Aorta (tissue), 5 donors: Measurements from ENCODE around the gene ABCA1. TPM values are rescaled to one million over a fixed set of nuclear protein-coding genes. Genes with fewer than 3 reads are reported as not detected.
A peak's percentile ranks its signal among the peaks of the same experiment; 100 is the strongest.
"Not testable (repeated sequence)": the region's sequence is repeated elsewhere in the genome, so short reads cannot be mapped to it uniquely, and the experiment has no call there.

Experiments used
- ATAC-seq: fragments of 200-7000 bp; cut with Tn5 transposase; one replicate; pipeline ENCODE4 v1.9.1; 2022; ENCODE audit warnings: moderate library complexity; ENCODE audit not compliant: low FRiP score
- DNase-seq, 2 donors: peaks; one replicate each; pipeline ENCODE4 v3.0.0-alpha.2; 2020
- H3K27ac ChIP-seq, 2 donors: one replicate each; pipeline ENCODE4 v1.5.1; 2013; ENCODE audit warnings: low read length in 2 of 2, mild to moderate bottlenecking in 2 of 2, moderate library complexity in 2 of 2, control low read depth in 1 of 2, inconsistent platforms in 1 of 2, low read depth in 1 of 2
- H3K27me3 ChIP-seq, 2 donors: one replicate each; pipeline ENCODE4 v1.6.1; 2013; ENCODE audit warnings: control low read depth in 1 of 2, low read length in 1 of 2, mild to moderate bottlenecking in 1 of 2, moderate library complexity in 1 of 2; ENCODE audit not compliant: insufficient read depth in 2 of 2, control insufficient read depth in 1 of 2
- H3K36me3 ChIP-seq, 2 donors: one replicate each; pipeline ENCODE4 v1.6.1; 2013; ENCODE audit warnings: control low read depth in 1 of 2, low read length in 1 of 2, mild to moderate bottlenecking in 1 of 2; ENCODE audit not compliant: insufficient read depth in 2 of 2, control insufficient read depth in 1 of 2
- H3K4me1 ChIP-seq, 2 donors: one replicate each; pipeline ENCODE4 v1.6.1; 2013; ENCODE audit warnings: low read length in 2 of 2, control low read depth in 1 of 2, mild to moderate bottlenecking in 1 of 2, moderate library complexity in 1 of 2; ENCODE audit not compliant: insufficient read depth in 2 of 2, control insufficient read depth in 1 of 2
- H3K4me3 ChIP-seq, 2 donors: one replicate each; pipeline ENCODE4 v1.5.1; 2013; ENCODE audit warnings: low read length in 2 of 2, control low read depth in 1 of 2, mild to moderate bottlenecking in 1 of 2
- H3K9me3 ChIP-seq: one replicate; pipeline ENCODE4 v1.6.1; 2013; ENCODE audit warnings: mild to moderate bottlenecking, low read length; ENCODE audit not compliant: control insufficient read depth
- WGBS, 2 donors: extraction: QIAGEN DNeasy Blood & Tissue Kit; methylation state at CpG; one replicate each; pipeline ENCODE4 v1.1.7; 2013; 5-methylcytosine and 5-hydroxymethylcytosine counted together
- intact Hi-C, 2 donors: fragments of 100-400 bp; cut with DNase I; formaldehyde crosslinking; loops; one replicate each; pipeline versions ENCODE4 v1.14.2 to v1.15.0; 2022
- polyA plus RNA-seq, 2 donors: library from polyadenylated mRNA; stranded (reverse); fragments of 200-250 nt; gene quantifications; one replicate each; pipeline ENCODE4 v1.2.3, GENCODE V29; 2013
- total RNA-seq, 2 donors: library from RNA; stranded (reverse); fragmentation: NEBNext Ultra II Directional; extraction: Animal tissue kit (Norgen Biotek cat#: 25700); gene quantifications; one replicate each; pipeline ENCODE4 v1.2.1, GENCODE V29; 2021
- donor health status: healthy with polysubstance abuse.
- donor health status: Bipolar disorder and iron deficiency.
- donor health status: DM: no; HTN: no; CAD: no.
- donor health status: DM: no; HTN: no; CAD: no.
- donor health status: DM: yes; HTN: yes; CAD: no.

The ABCA1 gene
- total and polyA plus RNA-seq, 4 donors: 5.4 to 44.7 (median 19.7) TPM

GRCh38 chr9:104934691-104935500 lies 6.9 kb upstream of the ABCA1 start:
- DNase-seq (no peak), ATAC-seq (no peak)
- no peaks in the 10 kb centered on the region for H3K27me3 ChIP-seq
- no peak overlapping the region for H3K4me3 ChIP-seq
- intact Hi-C loops: no loop called here
- no peak overlapping the region for H3K27ac ChIP-seq
- no peaks in the 10 kb centered on the region for H3K9me3 ChIP-seq
- WGBS, 2 donors: 49 to 58% methylated on average over 2 of the region's 2 CpGs
- H3K4me1 ChIP-seq: no peaks in the 10 kb centered on the region
- no peaks in the 10 kb centered on the region for H3K36me3 ChIP-seq

DNA sequence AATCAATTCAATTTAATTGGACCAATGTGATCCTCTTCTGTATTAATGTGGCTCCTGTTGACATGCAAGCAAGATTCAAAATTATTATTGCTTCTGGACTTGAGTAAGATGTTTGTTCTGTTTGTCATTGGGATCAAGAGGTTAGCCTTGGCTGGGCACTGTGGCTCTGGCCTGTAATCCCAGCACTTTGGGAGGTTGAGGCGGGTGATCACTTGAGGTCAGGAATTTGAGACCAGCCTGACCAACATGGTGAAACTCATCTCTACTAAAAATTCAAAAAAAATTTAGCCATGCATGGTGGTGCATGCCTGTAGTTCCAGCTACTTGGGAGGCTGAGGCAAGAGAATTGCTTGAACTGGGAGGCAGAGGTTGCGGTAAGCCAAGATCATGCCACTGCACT lies 5.1 kb upstream of the ABCA1 start:
- H3K4me3 ChIP-seq, H3K36me3 ChIP-seq, ATAC-seq, H3K4me1 ChIP-seq, H3K27me3 ChIP-seq, H3K27ac ChIP-seq, DNase-seq, intact Hi-C loops, H3K9me3 ChIP-seq: not testable (repeated sequence)
- WGBS, 2 donors: 91 to 100% methylated on average over 2 of the region's 2 CpGs

- no peaks in the 10 kb centered on the region for H3K4me1 ChIP-seq
- ATAC-seq (no peak), DNase-seq (no peak)
- intact Hi-C loops: no loop called here
- H3K27ac ChIP-seq: no peak overlapping the region
- H3K9me3 ChIP-seq: no peaks in the 10 kb centered on the region
- H3K36me3 ChIP-seq: no peaks in the 10 kb centered on the region
- H3K27me3 ChIP-seq: no peaks in the 10 kb centered on the region
- WGBS, 2 donors: 78 to 93% methylated on average over 4 of the region's 4 CpGs
- no peak overlapping the region for H3K4me3 ChIP-seq
These were observed 3.3 kb upstream of the ABCA1 start for GRCh38 chr9:104931256-104931655.

DNA sequence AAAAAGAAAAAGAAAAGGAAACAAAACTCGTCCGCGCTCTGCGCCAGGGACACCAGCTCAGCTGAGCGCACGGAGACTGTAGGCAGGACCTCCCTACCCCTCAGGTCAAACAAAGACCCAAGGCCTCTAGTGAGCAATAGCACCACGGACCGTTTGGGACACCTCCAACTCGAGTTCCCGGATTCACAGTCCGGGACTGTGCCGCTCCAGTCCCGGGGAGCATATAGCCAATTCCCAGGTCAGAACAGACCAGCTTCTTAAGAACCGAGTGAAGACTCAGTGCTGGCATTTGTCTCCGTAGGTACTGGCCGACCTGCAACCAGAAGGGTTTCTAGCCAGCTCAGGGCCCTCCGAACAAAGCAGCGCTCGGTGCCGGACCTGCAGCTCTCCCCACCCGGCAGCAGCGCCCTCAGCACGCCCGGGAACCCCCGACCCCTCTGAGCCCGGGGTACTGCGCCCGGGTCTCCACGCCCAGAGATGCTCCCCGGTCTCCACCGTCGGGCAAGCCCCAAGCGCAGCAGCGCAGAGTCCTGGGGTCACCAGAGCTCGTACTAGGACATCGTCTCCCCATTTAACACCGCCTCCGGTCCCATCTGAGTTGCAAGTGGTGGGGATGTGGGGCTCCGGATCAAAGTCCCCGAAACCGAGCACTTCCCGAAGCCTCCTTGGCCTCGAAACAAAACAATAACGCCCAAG lies 591 bp downstream of the ABCA1 start:
- intact Hi-C loops: loop anchor here (2.0 to 10.0 kb wide), 6 partner anchors 65 to 487 kb away; no protein-coding TSS in a partner anchor
- Histone ChIP-seq H3K36me3 (no peaks in the 10 kb centered on the region), H3K9me3 (no peaks in the 10 kb centered on the region), H3K27me3 (no peaks in the 10 kb centered on the region), H3K27ac (peak overlapping the region; percentile 45 to 85), H3K4me3 (peak overlapping the region; percentile 85 to 87), H3K4me1 (no peaks in the 10 kb centered on the region)
- 0% methylated on average over 44 of the region's 44 CpGs for WGBS, 2 donors
- ATAC-seq (peak; percentile 59), DNase-seq (peak; percentile 68 to 79)

- Histone ChIP-seq H3K27me3 (no peaks in the 10 kb centered on the region), H3K4me1 (no peaks in the 10 kb centered on the region), H3K27ac (no peak overlapping the region), H3K36me3 (no peaks in the 10 kb centered on the region), H3K4me3 (no peak overlapping the region), H3K9me3 (no peaks in the 10 kb centered on the region)
- WGBS, 2 donors: 83 to 87% methylated on average over 4 of the region's 4 CpGs
- intact Hi-C loops: loop anchor here in 1 of 2 donors (10.0 kb wide), 2 partner anchors 149 to 491 kb away; no protein-coding TSS in a partner anchor
- DNase-seq (no peak), ATAC-seq (no peak)
These were observed 4.2 kb downstream of the ABCA1 start for GRCh38 chr9:104923740-104924139.

- DNase-seq (no peak), ATAC-seq (no peak)
- H3K27ac ChIP-seq: no peak overlapping the region
- 73 to 80% methylated on average over 2 of the region's 2 CpGs for WGBS, 2 donors
- no peaks in the 10 kb centered on the region for H3K9me3 ChIP-seq
- no peak overlapping the region for H3K4me3 ChIP-seq
- H3K4me1 ChIP-seq: no peaks in the 10 kb centered on the region
- H3K36me3 ChIP-seq: no peaks in the 10 kb centered on the region
- intact Hi-C loops: loop anchor here in 1 of 2 donors (10.0 kb wide), 2 partner anchors 148 to 492 kb away; no protein-coding TSS in a partner anchor
- H3K27me3 ChIP-seq: no peaks in the 10 kb centered on the region
These were observed 4.7 kb downstream of the ABCA1 start for GRCh38 chr9:104923289-104923688.

GRCh38 chr9:104922748-104923147 lies 5.2 kb downstream of the ABCA1 start:
- not testable (repeated sequence) for H3K27me3 ChIP-seq, ATAC-seq, H3K4me1 ChIP-seq, DNase-seq, H3K9me3 ChIP-seq, H3K36me3 ChIP-seq, H3K27ac ChIP-seq, H3K4me3 ChIP-seq
- 86 to 89% methylated on average over 7 of the region's 7 CpGs for WGBS, 2 donors
- intact Hi-C loops: loop anchor here in 1 of 2 donors (10.0 kb wide), 2 partner anchors 148 to 492 kb away; no protein-coding TSS in a partner anchor

DNA sequence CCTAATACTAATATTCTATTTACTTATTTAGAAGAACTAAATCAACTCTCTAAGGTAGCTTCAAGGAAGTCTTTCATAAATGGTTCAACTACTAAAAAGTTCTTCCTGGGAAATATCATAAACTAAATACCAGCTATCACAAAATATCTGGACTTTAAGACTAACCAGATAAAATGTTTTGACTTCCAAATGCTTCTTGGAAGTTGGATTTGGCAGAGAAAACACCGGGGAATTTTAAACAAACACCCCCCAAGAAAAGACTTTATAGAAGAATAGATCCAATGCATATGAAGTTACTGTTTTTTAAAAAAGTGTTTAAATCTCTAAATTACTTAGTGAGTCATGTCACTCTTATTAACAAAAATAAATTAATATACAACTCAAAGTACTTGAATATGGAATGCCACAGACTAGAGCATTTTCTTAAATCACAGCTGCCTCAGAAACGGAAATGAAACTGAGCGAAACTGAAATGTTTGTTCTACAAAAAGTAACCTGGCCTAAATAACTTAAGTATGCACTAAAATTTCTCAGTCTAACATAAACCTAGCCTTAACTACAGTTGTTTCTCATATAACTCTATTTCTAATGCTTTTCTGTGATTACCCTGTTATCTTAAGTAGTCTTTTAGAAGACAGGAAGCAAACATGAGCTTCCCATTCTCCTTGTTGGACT lies 6.8 kb downstream of the ABCA1 start:
- no peaks in the 10 kb centered on the region for H3K9me3 ChIP-seq
- WGBS, 2 donors: 36 to 42% methylated on average over 3 of the region's 3 CpGs
- no peaks in the 10 kb centered on the region for H3K4me1 ChIP-seq
- ATAC-seq: no peak
- H3K27me3 ChIP-seq: no peaks in the 10 kb centered on the region
- H3K4me3 ChIP-seq: no peak overlapping the region
- no peak overlapping the region for H3K27ac ChIP-seq
- no peak for DNase-seq
- intact Hi-C loops: loop anchor here in 1 of 2 donors (10.0 kb wide), 2 partner anchors 146 to 494 kb away; no protein-coding TSS in a partner anchor
- H3K36me3 ChIP-seq: no peaks in the 10 kb centered on the region
